NOMO-1 treated with DMSO at 0.1 percent for 48 hours (cell line): ENCODE results near the gene SERPINB6.
"Not testable (repeated sequence)": the region's sequence is repeated elsewhere in the genome, so short reads cannot be mapped to it uniquely, and the experiment has no call there.

ENCODE experiments used
- DNase-seq: peaks from one replicate; lab custom pipeline; 2025; ENCODE audit not compliant: unreplicated experiment; lab: John Stamatoyannopoulos, UW

The SERPINB6 gene

GRCh38 chr6:2977799-2978590 is 6.6 kb upstream of the SERPINB6 start:
- DNase-seq = no peak

- DNase-seq = no peak
Observed at GRCh38 chr6:2977290-2977689, 5.9 kb upstream of the SERPINB6 start.

- DNase-seq = no peak
Observed at GRCh38 chr6:2976571-2977085, 5.3 kb upstream of the SERPINB6 start.

GRCh38 chr6:2976060-2976459 is 4.7 kb upstream of the SERPINB6 start:
- DNase-seq = no peak

- no peak for DNase-seq
Observed at GRCh38 chr6:2973676-2974075, 2.3 kb upstream of the SERPINB6 start.

- not testable (repeated sequence) for DNase-seq
Observed at GRCh38 chr6:2973180-2973579, 1.8 kb upstream of the SERPINB6 start.

- not testable (repeated sequence) for DNase-seq
Observed at GRCh38 chr6:2972685-2973084, 1.3 kb upstream of the SERPINB6 start.

GRCh38 chr6:2972219-2972487 is 786 bp upstream of the SERPINB6 start:
- not testable (repeated sequence) for DNase-seq

GRCh38 chr6:2970753-2971419 is 481 bp downstream of the SERPINB6 start:
- DNase-seq = peak; percentile 42

- DNase-seq = no peak
Observed at GRCh38 chr6:2970034-2970685, 1.2 kb downstream of the SERPINB6 start.

GRCh38 chr6:2969549-2969948 is 1.8 kb downstream of the SERPINB6 start:
- DNase-seq = no peak

GRCh38 chr6:2968600-2969135 is 2.7 kb downstream of the SERPINB6 start:
- DNase-seq = no peak

GRCh38 chr6:2967936-2968335 is 3.4 kb downstream of the SERPINB6 start:
- DNase-seq = no peak

- DNase-seq = no peak
Observed at GRCh38 chr6:2966347-2966746, 5.0 kb downstream of the SERPINB6 start.

GRCh38 chr6:2964793-2965505 is 6.4 kb downstream of the SERPINB6 start:
- DNase-seq = no peak

GRCh38 chr6:2963756-2964155 is 7.6 kb downstream of the SERPINB6 start:
- no peak for DNase-seq

- no peak for DNase-seq
Observed at GRCh38 chr6:2962636-2963035, 8.7 kb downstream of the SERPINB6 start.

GRCh38 chr6:2962004-2962403 is 9.4 kb downstream of the SERPINB6 start:
- no peak for DNase-seq

GRCh38 chr6:2961506-2961905 is 9.9 kb downstream of the SERPINB6 start:
- no peak for DNase-seq

GRCh38 chr6:2960935-2961334 is 10.4 kb downstream of the SERPINB6 start:
- DNase-seq = no peak
